Chondrocyte (in vitro differentiated cells): ENCODE data around the gene TES. TPM values are rescaled to one million over a fixed set of nuclear protein-coding genes. Genes with fewer than 3 reads are reported as not detected.

Experiments
- DNase-seq: peaks from one replicate; pipeline ENCODE4 v3.0.0; 2021; ENCODE audit warnings: mixed read lengths, low spot score
- H3K27ac Mint-ChIP-seq: one replicate; pipeline ENCODE4 v1.8.0; 2021; ENCODE audit warnings: mild to moderate bottlenecking, moderate library complexity, mixed read lengths; ENCODE audit not compliant: unreplicated experiment
- H3K27me3 Mint-ChIP-seq: 2 replicates; pipeline ENCODE4 v1.8.0; 2021; ENCODE audit warnings: low read depth, mixed read lengths
- H3K36me3 Mint-ChIP-seq: 2 replicates; pipeline ENCODE4 v1.8.0; 2021; ENCODE audit warnings: low read depth, mixed read lengths
- H3K4me1 Mint-ChIP-seq: 2 replicates; pipeline ENCODE4 v1.8.0; 2021; ENCODE audit warnings: low read depth, mild to moderate bottlenecking, mixed read lengths
- H3K4me3 Mint-ChIP-seq: one replicate; pipeline ENCODE4 v1.8.0; 2021; ENCODE audit warnings: mild to moderate bottlenecking, moderate library complexity, mixed read lengths; ENCODE audit not compliant: unreplicated experiment
- H3K9me3 Mint-ChIP-seq: 2 replicates; pipeline ENCODE4 v1.8.0; 2021; ENCODE audit warnings: low read depth, mixed read lengths
- CTCF ChIP-seq: fragments of 200-600 bp; sonication (generic); IDR thresholded peaks from 2 replicates; pipeline ENCODE4 v1.5.0; 2021; ENCODE audit warnings: antibody characterized with exemption, mild to moderate bottlenecking, moderate library complexity
- total RNA-seq: library from RNA; stranded (reverse); gene quantifications from 3 replicates; pipeline ENCODE4 v1.2.1, GENCODE V29; 2021

Gene TES
- total RNA-seq, 1 donor from 2014 or later = 261 TPM

- Mint-ChIP-seq H3K4me3 (peak overlapping the region; percentile 95), H3K36me3 (peaks cover 3% of the 10 kb centered on the region), H3K27ac (peak overlapping the region; percentile 99), H3K27me3 (no peaks in the 10 kb centered on the region), H3K9me3 (no peaks in the 10 kb centered on the region), H3K4me1 (peaks cover 66% of the 10 kb centered on the region)
- TF ChIP-seq CTCF = no peak
- DNase-seq = no peak
Measured at GRCh38 chr7:116213361-116214130, 3.2 kb downstream of the TES start.

DNA sequence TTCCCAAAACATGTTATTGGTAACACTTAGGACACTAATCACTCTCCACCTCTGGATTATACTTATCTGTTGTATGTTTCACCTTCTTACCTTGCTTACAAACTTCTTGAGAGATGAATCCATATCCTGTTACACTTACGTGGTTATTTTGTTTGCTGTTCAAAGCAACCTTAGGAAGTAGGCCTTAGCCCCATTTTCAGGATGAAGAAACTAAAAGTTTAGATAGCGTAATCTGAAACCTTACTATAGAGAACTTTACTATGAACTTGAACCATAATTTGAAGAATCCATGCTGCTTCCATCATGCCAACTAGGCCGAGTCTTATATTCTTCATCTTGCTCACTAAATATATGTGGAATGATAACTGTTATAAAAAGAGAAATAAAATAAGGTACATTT is 4.6 kb downstream of the TES start:
- no peak for DNase-seq
- peaks cover 73% of the 10 kb centered on the region for H3K4me1 Mint-ChIP-seq
- no peak for TF ChIP-seq CTCF
- H3K9me3 Mint-ChIP-seq = no peaks in the 10 kb centered on the region
- no peaks in the 10 kb centered on the region for H3K27me3 Mint-ChIP-seq
- H3K36me3 Mint-ChIP-seq = peaks cover 3% of the 10 kb centered on the region
- peak overlapping the region; percentile 99 for H3K27ac Mint-ChIP-seq
- H3K4me3 Mint-ChIP-seq = peak overlapping the region; percentile 95

DNA sequence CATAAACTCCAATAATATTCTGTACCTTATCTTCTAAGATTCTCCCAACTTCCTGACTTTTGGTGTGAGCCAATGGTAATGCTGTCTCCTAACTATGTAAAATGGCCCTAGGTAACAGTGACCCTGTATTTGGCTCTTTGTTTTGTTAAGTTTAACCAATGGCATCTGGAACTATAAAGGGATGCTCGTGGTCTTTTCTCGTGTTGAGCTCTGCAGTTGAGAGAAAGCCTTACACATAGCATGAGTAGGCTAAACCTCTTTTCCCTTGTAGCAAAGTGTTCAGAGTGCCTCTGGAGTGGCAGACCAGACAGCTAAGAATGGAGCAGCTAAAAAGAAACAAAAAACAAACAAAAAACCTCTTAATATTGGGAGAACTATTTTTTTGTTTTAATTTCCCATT is 5.2 kb downstream of the TES start:
- peaks cover 3% of the 10 kb centered on the region for H3K36me3 Mint-ChIP-seq
- peaks cover 77% of the 10 kb centered on the region for H3K4me1 Mint-ChIP-seq
- H3K4me3 Mint-ChIP-seq = no peak overlapping the region
- no peak for TF ChIP-seq CTCF
- no peaks in the 10 kb centered on the region for H3K9me3 Mint-ChIP-seq
- no peak for DNase-seq
- peak overlapping the region; percentile 99 for H3K27ac Mint-ChIP-seq
- H3K27me3 Mint-ChIP-seq = no peaks in the 10 kb centered on the region

DNA sequence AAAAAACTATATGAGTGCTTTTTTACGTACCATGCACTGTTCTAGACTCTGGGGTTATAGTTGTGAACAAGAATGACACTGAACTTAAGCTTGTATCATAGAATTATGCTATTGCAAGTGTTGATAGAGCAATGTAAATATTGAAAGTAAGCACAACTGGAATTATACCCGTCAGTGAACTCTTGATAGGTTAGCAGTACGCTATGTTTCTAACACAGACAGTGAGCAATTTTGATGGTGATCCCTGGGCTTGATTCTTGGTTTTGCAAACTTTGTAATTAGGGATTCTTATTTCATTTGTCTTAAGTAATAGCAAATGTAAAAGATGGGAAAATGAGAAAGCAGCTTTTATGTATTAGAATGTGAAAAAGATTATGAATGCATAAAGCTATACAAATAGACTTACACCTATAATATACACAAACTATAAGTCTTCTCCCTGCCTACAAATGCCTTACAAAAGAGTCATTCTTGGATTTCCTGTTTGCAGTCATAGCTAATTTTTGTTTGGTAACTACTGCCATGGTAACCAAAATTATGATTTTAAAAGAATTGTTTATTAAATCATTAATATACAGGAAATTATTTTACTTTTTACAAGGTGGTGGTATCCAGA is 6.7 kb downstream of the TES start:
- no peak overlapping the region for H3K4me3 Mint-ChIP-seq
- no peaks in the 10 kb centered on the region for H3K9me3 Mint-ChIP-seq
- no peak for DNase-seq
- no peaks in the 10 kb centered on the region for H3K27me3 Mint-ChIP-seq
- peak overlapping the region; percentile 82 for H3K27ac Mint-ChIP-seq
- no peaks in the 10 kb centered on the region for H3K36me3 Mint-ChIP-seq
- TF ChIP-seq CTCF = no peak
- H3K4me1 Mint-ChIP-seq = peaks cover 86% of the 10 kb centered on the region

DNA sequence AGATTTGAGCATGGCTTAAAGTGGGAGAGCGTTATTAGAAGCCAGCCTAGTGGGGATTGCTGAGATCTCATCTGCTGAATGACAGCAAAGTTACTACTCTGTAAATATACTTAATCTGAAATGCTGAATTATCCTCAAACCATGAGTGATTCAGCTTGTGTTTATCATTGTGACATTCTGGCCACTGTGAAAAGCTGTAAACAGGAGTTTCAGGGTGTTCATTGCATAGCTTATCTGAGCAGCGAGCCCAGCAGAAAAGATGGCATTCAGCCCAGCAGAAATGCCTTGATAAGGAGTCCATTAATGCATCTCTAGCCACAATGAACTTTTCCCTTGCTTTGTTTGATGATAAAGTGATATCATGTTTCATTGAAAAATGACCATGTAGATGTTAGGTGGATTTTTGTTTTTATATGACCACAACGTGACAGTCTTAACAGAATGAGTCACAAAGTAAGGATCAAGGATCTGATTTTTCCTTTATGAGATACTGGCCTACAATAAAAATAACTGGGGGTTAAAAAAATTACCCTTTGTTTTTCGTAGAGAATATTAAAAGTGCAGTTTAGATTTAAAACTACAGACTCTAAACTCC is 7.8 kb downstream of the TES start:
- H3K36me3 Mint-ChIP-seq = no peaks in the 10 kb centered on the region
- H3K9me3 Mint-ChIP-seq = no peaks in the 10 kb centered on the region
- no peak for TF ChIP-seq CTCF
- H3K27ac Mint-ChIP-seq = peak overlapping the region; percentile 82
- peak overlapping the region; percentile 32 for H3K4me3 Mint-ChIP-seq
- DNase-seq = no peak
- H3K4me1 Mint-ChIP-seq = peaks cover 87% of the 10 kb centered on the region
- no peaks in the 10 kb centered on the region for H3K27me3 Mint-ChIP-seq
